ENCODE data around the gene ACTR1B.
"Not testable (repeated sequence)": the region's sequence is repeated elsewhere in the genome, so short reads cannot be mapped to it uniquely, and the experiment has no call there.

GRCh38 chr2:97618939-97619827, 44.7 kb downstream of the ACTR1B start:
- TF ChIP-seq CTCF (IDR thresholded peaks at IDR 0.05; ENCODE audit: insufficient read depth, low read length, poor library complexity, severe bottlenecking); EZH2phosphoT487 (conservative IDR thresholded peaks at IDR 0.05; ENCODE audit: low read length): not testable (repeated sequence)

Measured in SU-DHL-6 (cell line).